Astrocyte (in vitro differentiated cells and primary cell): Measurements from ENCODE around the gene CHST15.

Experiments
- EZH2 ChIP-seq: IDR thresholded peaks from 2 replicates; pipeline ENCODE4 v1.6.1; 2012; ENCODE audit warnings: mild to moderate bottlenecking, low read length, inconsistent platforms; ENCODE audit not compliant: insufficient read depth
- TF ChIP-seq, protein P1 (sequence below): IDR thresholded peaks from 2 replicates; pipeline ENCODE4 v1.5.1; 2011; ENCODE audit warnings: low read depth, mild to moderate bottlenecking, inconsistent platforms, low read length, moderate library complexity; ENCODE audit not compliant: insufficient read depth

DNA sequence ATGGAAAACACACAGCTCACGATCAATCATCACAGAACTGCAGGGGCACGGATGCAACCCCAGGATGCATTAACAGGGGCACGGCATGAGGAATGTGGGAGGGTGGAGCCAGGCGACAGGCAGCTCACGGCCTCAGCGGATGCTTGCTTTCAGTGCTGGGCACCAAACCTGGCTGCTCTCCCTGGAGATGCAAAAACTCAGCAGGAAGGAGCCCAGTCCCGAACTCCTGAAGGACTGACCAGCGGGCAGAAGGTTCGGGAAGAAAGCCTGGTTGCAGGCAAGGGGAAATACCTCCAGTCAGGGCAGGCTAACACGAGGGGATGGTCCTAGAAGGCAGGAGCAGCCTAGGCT, 66.8 kb downstream of the CHST15 start:
- TF ChIP-seq EZH2, result no peak
- TF ChIP-seq, protein P1, sequence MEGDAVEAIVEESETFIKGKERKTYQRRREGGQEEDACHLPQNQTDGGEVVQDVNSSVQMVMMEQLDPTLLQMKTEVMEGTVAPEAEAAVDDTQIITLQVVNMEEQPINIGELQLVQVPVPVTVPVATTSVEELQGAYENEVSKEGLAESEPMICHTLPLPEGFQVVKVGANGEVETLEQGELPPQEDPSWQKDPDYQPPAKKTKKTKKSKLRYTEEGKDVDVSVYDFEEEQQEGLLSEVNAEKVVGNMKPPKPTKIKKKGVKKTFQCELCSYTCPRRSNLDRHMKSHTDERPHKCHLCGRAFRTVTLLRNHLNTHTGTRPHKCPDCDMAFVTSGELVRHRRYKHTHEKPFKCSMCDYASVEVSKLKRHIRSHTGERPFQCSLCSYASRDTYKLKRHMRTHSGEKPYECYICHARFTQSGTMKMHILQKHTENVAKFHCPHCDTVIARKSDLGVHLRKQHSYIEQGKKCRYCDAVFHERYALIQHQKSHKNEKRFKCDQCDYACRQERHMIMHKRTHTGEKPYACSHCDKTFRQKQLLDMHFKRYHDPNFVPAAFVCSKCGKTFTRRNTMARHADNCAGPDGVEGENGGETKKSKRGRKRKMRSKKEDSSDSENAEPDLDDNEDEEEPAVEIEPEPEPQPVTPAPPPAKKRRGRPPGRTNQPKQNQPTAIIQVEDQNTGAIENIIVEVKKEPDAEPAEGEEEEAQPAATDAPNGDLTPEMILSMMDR, result no peak
